HFFc6 (cell line): ENCODE results near the gene ABCG5. TPM values are rescaled to one million over a fixed set of nuclear protein-coding genes. Genes with fewer than 3 reads are reported as not detected.

Source experiments
- DNase-seq: peaks from one replicate; pipeline ENCODE4 v3.0.0-alpha.2; 2018
- H3K27ac Mint-ChIP-seq: 2 replicates; pipeline ENCODE4 v1.8.0; 2020; ENCODE audit warnings: mild to moderate bottlenecking, mixed read lengths
- H3K27me3 Mint-ChIP-seq: 2 replicates; pipeline ENCODE4 v1.8.0; 2021; ENCODE audit warnings: mild to moderate bottlenecking, moderate library complexity, mixed read lengths; ENCODE audit not compliant: insufficient read depth
- H3K36me3 Mint-ChIP-seq: 2 replicates; pipeline ENCODE4 v1.8.0; 2021; ENCODE audit warnings: low read depth, mixed read lengths
- H3K4me1 Mint-ChIP-seq: 2 replicates; pipeline ENCODE4 v1.8.0; 2020; ENCODE audit warnings: low read depth, mixed read lengths
- H3K4me3 Mint-ChIP-seq: 2 replicates; pipeline ENCODE4 v1.8.0; 2020; ENCODE audit warnings: mild to moderate bottlenecking, moderate library complexity, mixed read lengths
- H3K9me3 Mint-ChIP-seq: 2 replicates; pipeline ENCODE4 v1.8.0; 2020; ENCODE audit warnings: mild to moderate bottlenecking, mixed read lengths
- total RNA-seq, 6 experiments: library from RNA; stranded (reverse); fragmentation: NEBNext Ultra II Directional; extraction: Animal tissue kit (Norgen Biotek cat#: 25700); gene quantifications; 2 replicates in 1 of 6; 3 replicates in 5 of 6; pipeline ENCODE4 v1.2.3, GENCODE V29; 2021
- TF ChIP-seq, protein P1 (sequence below): fragments of 200-600 bp; sonication (generic); IDR thresholded peaks from 2 replicates; pipeline ENCODE4 v1.5.0; 2021; ENCODE audit warnings: antibody characterized with exemption, mild to moderate bottlenecking

Gene ABCG5
- total RNA-seq, 6 experiments from 2014 or later, result not detected

- Mint-ChIP-seq H3K4me3 (no peak overlapping the region), H3K36me3 (no peaks in the 10 kb centered on the region), H3K4me1 (no peaks in the 10 kb centered on the region), H3K27ac (no peak overlapping the region), H3K27me3 (peaks cover 4% of the 10 kb centered on the region; the same call in 1 of the 2 replicates), H3K9me3 (no peaks in the 10 kb centered on the region)
- no peak for DNase-seq
- TF ChIP-seq, protein P1, sequence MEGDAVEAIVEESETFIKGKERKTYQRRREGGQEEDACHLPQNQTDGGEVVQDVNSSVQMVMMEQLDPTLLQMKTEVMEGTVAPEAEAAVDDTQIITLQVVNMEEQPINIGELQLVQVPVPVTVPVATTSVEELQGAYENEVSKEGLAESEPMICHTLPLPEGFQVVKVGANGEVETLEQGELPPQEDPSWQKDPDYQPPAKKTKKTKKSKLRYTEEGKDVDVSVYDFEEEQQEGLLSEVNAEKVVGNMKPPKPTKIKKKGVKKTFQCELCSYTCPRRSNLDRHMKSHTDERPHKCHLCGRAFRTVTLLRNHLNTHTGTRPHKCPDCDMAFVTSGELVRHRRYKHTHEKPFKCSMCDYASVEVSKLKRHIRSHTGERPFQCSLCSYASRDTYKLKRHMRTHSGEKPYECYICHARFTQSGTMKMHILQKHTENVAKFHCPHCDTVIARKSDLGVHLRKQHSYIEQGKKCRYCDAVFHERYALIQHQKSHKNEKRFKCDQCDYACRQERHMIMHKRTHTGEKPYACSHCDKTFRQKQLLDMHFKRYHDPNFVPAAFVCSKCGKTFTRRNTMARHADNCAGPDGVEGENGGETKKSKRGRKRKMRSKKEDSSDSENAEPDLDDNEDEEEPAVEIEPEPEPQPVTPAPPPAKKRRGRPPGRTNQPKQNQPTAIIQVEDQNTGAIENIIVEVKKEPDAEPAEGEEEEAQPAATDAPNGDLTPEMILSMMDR, result no peak
Observed at GRCh38 chr2:43787895-43788294, 50.7 kb downstream of the ABCG5 start.

GRCh38 chr2:43778233-43778632 lies 60.4 kb downstream of the ABCG5 start:
- no peak for DNase-seq
- H3K4me1 Mint-ChIP-seq, result peaks cover 15% of the 10 kb centered on the region
- H3K27ac Mint-ChIP-seq, result no peak overlapping the region
- H3K4me3 Mint-ChIP-seq, result no peak overlapping the region
- no peaks in the 10 kb centered on the region for H3K9me3 Mint-ChIP-seq
- H3K27me3 Mint-ChIP-seq, result no peaks in the 10 kb centered on the region; the same call in 1 of the 2 replicates
- H3K36me3 Mint-ChIP-seq, result peaks cover 4% of the 10 kb centered on the region; the same call in 1 of the 2 replicates
- TF ChIP-seq, protein P1, result no peak

DNA sequence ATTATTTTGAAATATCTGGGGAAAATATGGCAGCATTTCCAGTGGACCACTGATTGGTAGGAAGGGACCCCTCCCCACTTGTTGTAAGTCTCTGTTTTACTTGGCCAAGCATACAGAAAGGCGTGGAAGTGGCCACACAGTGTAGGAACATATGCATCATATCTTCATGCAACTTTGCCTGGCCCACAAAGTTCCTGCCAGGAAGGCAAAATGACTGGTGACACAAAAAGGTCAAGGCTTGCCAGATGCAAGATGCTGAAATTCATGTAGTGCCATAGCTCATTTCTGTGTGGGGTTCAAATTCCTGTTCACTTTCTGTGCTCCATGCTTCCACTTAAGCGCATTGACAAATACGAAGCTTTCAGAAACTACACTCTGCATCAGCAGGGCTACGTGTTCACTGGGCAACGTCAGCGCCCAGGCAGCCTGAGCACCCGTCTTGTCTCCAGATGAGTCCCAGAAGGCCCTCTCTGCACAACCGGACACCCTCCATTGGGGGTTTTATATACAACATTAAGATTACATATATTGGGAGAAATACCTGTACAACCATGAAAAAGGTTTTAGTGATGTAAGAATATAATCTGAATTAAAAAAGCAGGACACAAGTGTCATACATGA lies 61.2 kb downstream of the ABCG5 start:
- H3K4me3 Mint-ChIP-seq, result no peak overlapping the region
- no peak for DNase-seq
- H3K9me3 Mint-ChIP-seq, result no peaks in the 10 kb centered on the region
- peaks cover 4% of the 10 kb centered on the region; the same call in 1 of the 2 replicates for H3K36me3 Mint-ChIP-seq
- H3K4me1 Mint-ChIP-seq, result peaks cover 15% of the 10 kb centered on the region
- TF ChIP-seq, protein P1, result no peak
- no peaks in the 10 kb centered on the region; the same call in 1 of the 2 replicates for H3K27me3 Mint-ChIP-seq
- no peak overlapping the region for H3K27ac Mint-ChIP-seq

- H3K4me3 Mint-ChIP-seq, result no peak overlapping the region
- peaks cover 3% of the 10 kb centered on the region; the same call in 1 of the 2 replicates for H3K27me3 Mint-ChIP-seq
- no peaks in the 10 kb centered on the region for H3K9me3 Mint-ChIP-seq
- H3K27ac Mint-ChIP-seq, result no peak overlapping the region
- H3K36me3 Mint-ChIP-seq, result peaks cover 4% of the 10 kb centered on the region; the same call in 1 of the 2 replicates
- TF ChIP-seq, protein P1, result no peak
- DNase-seq, result no peak
- H3K4me1 Mint-ChIP-seq, result peaks cover 15% of the 10 kb centered on the region
Observed at GRCh38 chr2:43776324-43776723, 62.3 kb downstream of the ABCG5 start.

DNA sequence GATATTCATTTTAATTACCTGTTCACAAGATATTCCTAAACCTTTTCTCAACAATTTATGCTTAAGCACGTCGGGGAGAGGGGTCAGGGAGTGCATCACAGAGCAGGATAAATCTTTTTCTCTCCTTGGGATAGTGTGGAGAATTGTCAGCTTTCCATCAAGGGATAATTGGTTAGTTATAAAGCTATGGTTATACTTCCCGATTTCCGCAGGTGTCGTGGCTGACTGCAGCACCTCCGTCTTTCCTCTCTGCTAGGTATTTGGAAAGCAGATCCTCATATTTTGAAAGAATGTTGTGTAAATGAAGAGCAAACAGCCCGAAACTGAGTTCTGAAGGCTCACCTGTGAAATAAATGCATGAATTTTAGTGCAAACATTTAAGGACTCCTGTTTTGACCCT lies 64.0 kb downstream of the ABCG5 start:
- Mint-ChIP-seq H3K9me3 (no peaks in the 10 kb centered on the region), H3K27me3 (peaks cover 6% of the 10 kb centered on the region; the same call in 1 of the 2 replicates), H3K36me3 (peaks cover 4% of the 10 kb centered on the region; the same call in 1 of the 2 replicates), H3K4me1 (peaks cover 15% of the 10 kb centered on the region), H3K4me3 (peak overlapping the region; percentile 94), H3K27ac (peak overlapping the region; percentile 95)
- TF ChIP-seq, protein P1, result no peak
- DNase-seq, result no peak
